ENCODE measurements around the gene PRKN.
"Not testable (repeated sequence)": the region's sequence is repeated elsewhere in the genome, so short reads cannot be mapped to it uniquely, and the experiment has no call there.

The PRKN gene

DNA sequence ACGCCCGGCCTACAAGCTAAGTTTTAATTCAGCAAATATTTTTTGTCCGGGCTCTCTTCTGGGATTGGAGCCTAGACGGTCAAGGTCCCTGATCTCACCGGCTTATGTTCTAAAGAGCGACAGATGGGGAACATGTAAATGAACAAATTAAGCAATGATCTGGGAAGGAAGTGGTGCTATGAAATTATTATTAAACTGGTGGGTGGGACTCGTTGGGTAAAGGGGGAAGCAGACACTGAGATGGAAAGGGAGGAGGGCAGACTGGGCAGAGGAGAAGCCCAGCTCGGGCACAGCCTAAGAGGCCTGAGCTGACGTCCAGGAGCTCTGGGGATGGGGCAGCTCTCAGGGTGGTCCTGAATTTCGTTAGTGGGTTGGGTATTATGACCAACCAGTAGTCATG is 1371.9 kb downstream of the PRKN start:
- no peak for DNase-seq (ENCODE audit: low read depth in 2 of 2)

GRCh38 chr6:161354956-161355355 is 1372.6 kb downstream of the PRKN start:
- DNase-seq (ENCODE audit: low read depth in 2 of 2): no peak

- DNase-seq (ENCODE audit: low read depth in 2 of 2): no peak
These were observed 1373.2 kb downstream of the PRKN start for GRCh38 chr6:161354276-161354840.

- DNase-seq (ENCODE audit: low read depth in 2 of 2): no peak
These were observed 1374.4 kb downstream of the PRKN start for GRCh38 chr6:161353208-161353613.

- no peak for DNase-seq (ENCODE audit: low read depth in 2 of 2)
These were observed 1375.7 kb downstream of the PRKN start for GRCh38 chr6:161351858-161352257.

DNA sequence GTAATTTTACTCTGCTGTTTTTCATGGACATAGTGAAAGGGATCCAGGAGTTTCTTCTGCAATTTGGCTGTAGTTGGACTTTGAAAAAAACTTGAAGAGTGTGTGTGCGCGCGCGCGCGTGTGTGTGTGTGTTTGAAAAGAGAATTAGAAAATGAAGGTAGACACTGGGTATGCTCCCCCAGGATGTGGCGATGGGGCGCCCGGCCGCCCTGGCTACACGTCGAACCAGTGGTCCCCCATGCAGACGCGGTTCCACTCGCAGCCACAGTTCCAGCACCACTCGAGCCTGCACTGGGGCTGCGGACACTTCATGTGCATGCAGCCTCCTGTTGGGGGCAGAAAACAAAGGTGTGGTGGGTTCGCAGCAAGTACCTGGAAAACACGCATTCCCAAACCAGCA is 1377.7 kb downstream of the PRKN start:
- no peak for DNase-seq (ENCODE audit: low read depth in 2 of 2)

GRCh38 chr6:161348628-161348994 is 1379.0 kb downstream of the PRKN start:
- DNase-seq (ENCODE audit: low read depth in 2 of 2): no peak

- DNase-seq (ENCODE audit: low read depth in 2 of 2): no peak
These were observed 1379.5 kb downstream of the PRKN start for GRCh38 chr6:161347988-161348627.

DNA sequence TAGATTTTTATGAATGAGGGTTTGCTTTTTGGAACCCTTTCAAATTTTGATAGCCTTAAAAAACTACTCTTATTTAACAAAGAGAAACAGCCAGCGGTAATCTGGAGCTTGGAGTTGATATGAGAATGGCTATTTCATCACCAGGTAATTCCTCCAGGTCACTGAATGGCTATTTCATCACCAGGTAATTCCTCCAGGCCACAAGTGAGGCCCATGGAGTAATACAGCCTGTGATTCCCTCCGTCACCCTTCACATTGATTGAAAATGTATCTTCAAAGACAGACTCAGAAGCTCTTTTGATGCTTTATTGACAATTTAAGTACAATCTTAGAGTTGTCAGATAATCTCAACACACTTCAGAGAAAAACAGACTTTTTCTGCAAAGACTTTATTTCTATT is 1380.4 kb downstream of the PRKN start:
- no peak for DNase-seq (ENCODE audit: low read depth in 2 of 2)

- DNase-seq (ENCODE audit: low read depth in 2 of 2): no peak
These were observed 1380.8 kb downstream of the PRKN start for GRCh38 chr6:161346717-161347116.

DNA sequence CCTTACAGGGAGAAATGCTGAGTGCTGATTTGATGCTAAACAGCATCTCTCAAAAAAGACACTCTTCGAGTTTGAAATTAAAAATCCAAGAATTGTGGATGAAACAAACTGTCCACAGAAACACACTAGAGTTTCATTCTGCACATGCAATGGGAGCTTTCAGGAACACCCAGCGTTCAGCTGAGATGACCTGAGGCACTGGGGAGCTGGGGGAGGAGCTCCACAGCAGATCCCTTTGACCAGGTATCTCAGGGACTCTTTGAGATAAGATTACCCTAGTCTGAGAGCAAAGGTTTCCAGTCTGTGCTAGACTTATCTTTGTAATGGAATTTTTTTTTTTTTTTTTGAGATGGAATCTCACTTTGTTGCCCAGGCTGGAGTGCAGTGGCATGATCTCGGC is 1382.9 kb downstream of the PRKN start:
- no peak for DNase-seq (ENCODE audit: low read depth in 2 of 2)

- no peak for DNase-seq (ENCODE audit: low read depth in 2 of 2)
These were observed 1385.5 kb downstream of the PRKN start for GRCh38 chr6:161342039-161342438.

GRCh38 chr6:161341638-161342037 is 1385.9 kb downstream of the PRKN start:
- DNase-seq (ENCODE audit: low read depth in 2 of 2): no peak

- DNase-seq (ENCODE audit: low read depth in 2 of 2): no peak
These were observed 1389.6 kb downstream of the PRKN start for GRCh38 chr6:161338015-161338414.

- DNase-seq (ENCODE audit: low read depth in 2 of 2): no peak
These were observed 1391.1 kb downstream of the PRKN start for GRCh38 chr6:161336479-161336878.

GRCh38 chr6:161333410-161333809 is 1394.2 kb downstream of the PRKN start:
- no peak for DNase-seq (ENCODE audit: low read depth in 2 of 2)

GRCh38 chr6:161331402-161332081 is 1396.0 kb downstream of the PRKN start:
- not testable (repeated sequence) for DNase-seq (ENCODE audit: low read depth in 2 of 2)

GRCh38 chr6:161327360-161327953 is 1400.1 kb downstream of the PRKN start:
- no peak for DNase-seq (ENCODE audit: low read depth in 2 of 2)

- no peak for DNase-seq (ENCODE audit: low read depth in 2 of 2)
These were observed 1408.3 kb downstream of the PRKN start for GRCh38 chr6:161319231-161319630.

- no peak for DNase-seq (ENCODE audit: low read depth in 2 of 2)
These were observed 1409.1 kb downstream of the PRKN start for GRCh38 chr6:161318456-161318855.

GRCh38 chr6:161316531-161316930 is 1411.0 kb downstream of the PRKN start:
- DNase-seq (ENCODE audit: low read depth in 2 of 2): no peak

GRCh38 chr6:161315246-161315917 is 1412.2 kb downstream of the PRKN start:
- DNase-seq (ENCODE audit: low read depth in 2 of 2): not testable (repeated sequence)

All from stimulated activated CD4-positive, alpha-beta T cell treated with anti-CD3 and anti-CD28 coated beads, Interleukin-1b, Interleukin-23, amount 100 ng/mL, for 1 hour (primary cell).